Transverse colon (tissue), 4 donors: ENCODE measurements around the gene TMEM163. TPM values are rescaled to one million over a fixed set of nuclear protein-coding genes. Genes with fewer than 3 reads are reported as not detected.

Experiments used
- DNase-seq: peaks from one replicate; pipeline ENCODE4 v3.0.0-alpha.2; 2019
- H3K27ac ChIP-seq, 4 donors: fragments of 200-600 bp; sonication (generic); 2 replicates each; pipeline ENCODE4 v1.5.1; 2016 to 2018; ENCODE audit warnings: inconsistent platforms in 4 of 4
- H3K27me3 ChIP-seq: fragments of 200-600 bp; sonication (generic); 2 replicates; pipeline ENCODE4 v1.5.1; 2017; ENCODE audit warnings: inconsistent platforms
- H3K36me3 ChIP-seq, 4 donors: fragments of 200-600 bp; sonication (generic); 2 replicates each; pipeline ENCODE4 v1.5.1; 2017 to 2019; ENCODE audit warnings: inconsistent platforms in 4 of 4
- H3K4me1 ChIP-seq, 4 donors: fragments of 200-600 bp; sonication (generic); 2 replicates each; pipeline ENCODE4 v1.5.1; 2017 to 2020; ENCODE audit warnings: inconsistent platforms in 4 of 4
- H3K4me3 ChIP-seq, 4 donors: fragments of 200-600 bp; sonication (generic); 1 replicate in 1 of 4; 2 replicates in 3 of 4; pipeline versions ENCODE4 v1.5.1 to v1.6.1; 2017 to 2019; ENCODE audit warnings: inconsistent platforms in 4 of 4
- H3K9me3 ChIP-seq, 2 donors: fragments of 200-600 bp; sonication (generic); 2 replicates each; pipeline ENCODE4 v1.5.1; 2017 to 2019; ENCODE audit warnings: inconsistent platforms in 2 of 2
- EP300 ChIP-seq: sonication (generic); formaldehyde crosslinking; IDR thresholded peaks from one replicate; pipeline ENCODE4 v1.6.1; 2017; ENCODE audit warnings: antibody characterized with exemption, low read depth
- POLR2A ChIP-seq: fragments of 450-650 bp; IDR thresholded peaks from one replicate; pipeline ENCODE4 v1.6.1; 2016; ENCODE audit warnings: antibody characterized with exemption, mild to moderate bottlenecking, moderate library complexity
- POLR2AphosphoS5 ChIP-seq, 3 donors: sonication (generic); formaldehyde crosslinking; IDR thresholded peaks; one replicate each; pipeline ENCODE4 v1.6.1; 2016; ENCODE audit warnings: antibody characterized with exemption in 3 of 3
- WGBS, 2 donors: methylation state at CpG; one replicate each; pipeline ENCODE4 v1.1.5; 2018; ENCODE audit warnings: low coverage in 1 of 2; 5-methylcytosine and 5-hydroxymethylcytosine counted together
- in situ Hi-C, 4 donors: fragments of 200-750 bp; cut with MboI; loops; one replicate each; pipeline versions ENCODE4 v1.15.0 to v1.15.1; 2017; ENCODE audit warnings: low sequenced_read_pairs in 3 of 4, low pct_ligation_motif_present in 1 of 4, low pct_unique_long_range_greater_than_20kb in 1 of 4
- intact Hi-C: fragments of 100-400 bp; cut with DNase I; formaldehyde crosslinking; loops from one replicate; pipeline ENCODE4 v1.15.1; 2023; ENCODE audit warnings: low total_unique reads
- total RNA-seq, 4 donors: library from RNA; depleted of rRNA; stranded (reverse); fragments of >200 nt; gene quantifications; one replicate each; pipeline ENCODE4 v1.1.0, GENCODE V29; 2016
- TF ChIP-seq, protein P1 (sequence below), 5 experiments: fragments of 200-600 bp in 3 of 5; fragments of 450-650 bp in 2 of 5; sonication (generic) in 3 of 5; IDR thresholded peaks; 1 replicate in 2 of 5; 2 replicates in 3 of 5; pipeline ENCODE4 v1.5.1; 2016 to 2017; ENCODE audit warnings: antibody characterized with exemption in 5 of 5, inconsistent platforms in 3 of 5, mild to moderate bottlenecking in 2 of 5, moderate library complexity in 1 of 5

The TMEM163 gene
- total RNA-seq, 4 donors from 2014 or later = 0.48 TPM; not detected in 3

DNA sequence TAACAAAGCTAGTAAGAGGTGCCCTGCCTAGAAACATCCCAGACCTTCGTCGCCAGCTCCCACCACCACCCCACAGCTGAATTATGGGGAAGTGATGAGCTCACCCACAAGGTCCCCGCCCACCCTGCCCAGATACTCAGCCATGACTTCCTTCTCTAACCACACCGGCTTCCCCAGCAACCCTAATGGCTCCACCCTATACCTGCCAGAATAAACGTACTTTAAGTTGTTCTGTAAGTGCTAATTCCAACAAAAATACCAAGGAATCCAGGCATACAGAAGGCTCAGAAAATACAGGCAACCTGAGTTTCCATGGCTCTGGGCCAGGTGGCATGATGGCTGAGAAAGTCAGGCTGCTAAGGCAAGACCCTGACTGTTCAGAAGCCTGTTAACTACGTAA, 39.1 kb downstream of the TMEM163 start:
- DNase-seq = no peak
- H3K36me3 ChIP-seq = no peaks in the 10 kb centered on the region
- no peak overlapping the region for H3K4me3 ChIP-seq
- no peaks in the 10 kb centered on the region for H3K27me3 ChIP-seq
- WGBS, 2 donors = 48 to 89% methylated on average over 1 to 6 of the region's 6 CpGs
- H3K9me3 ChIP-seq = no peaks in the 10 kb centered on the region
- intact Hi-C loops (no loop called here), in situ Hi-C loops (no loop called here)
- no peaks in the 10 kb centered on the region for H3K4me1 ChIP-seq
- TF ChIP-seq POLR2A = no peak
- no peak for TF ChIP-seq EP300
- no peak for TF ChIP-seq POLR2AphosphoS5 (IDR thresholded peaks at IDR 0.05)
- TF ChIP-seq, protein P1, sequence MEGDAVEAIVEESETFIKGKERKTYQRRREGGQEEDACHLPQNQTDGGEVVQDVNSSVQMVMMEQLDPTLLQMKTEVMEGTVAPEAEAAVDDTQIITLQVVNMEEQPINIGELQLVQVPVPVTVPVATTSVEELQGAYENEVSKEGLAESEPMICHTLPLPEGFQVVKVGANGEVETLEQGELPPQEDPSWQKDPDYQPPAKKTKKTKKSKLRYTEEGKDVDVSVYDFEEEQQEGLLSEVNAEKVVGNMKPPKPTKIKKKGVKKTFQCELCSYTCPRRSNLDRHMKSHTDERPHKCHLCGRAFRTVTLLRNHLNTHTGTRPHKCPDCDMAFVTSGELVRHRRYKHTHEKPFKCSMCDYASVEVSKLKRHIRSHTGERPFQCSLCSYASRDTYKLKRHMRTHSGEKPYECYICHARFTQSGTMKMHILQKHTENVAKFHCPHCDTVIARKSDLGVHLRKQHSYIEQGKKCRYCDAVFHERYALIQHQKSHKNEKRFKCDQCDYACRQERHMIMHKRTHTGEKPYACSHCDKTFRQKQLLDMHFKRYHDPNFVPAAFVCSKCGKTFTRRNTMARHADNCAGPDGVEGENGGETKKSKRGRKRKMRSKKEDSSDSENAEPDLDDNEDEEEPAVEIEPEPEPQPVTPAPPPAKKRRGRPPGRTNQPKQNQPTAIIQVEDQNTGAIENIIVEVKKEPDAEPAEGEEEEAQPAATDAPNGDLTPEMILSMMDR (IDR thresholded peaks at IDR 0.05) = no peak
- H3K27ac ChIP-seq = no peak overlapping the region

DNA sequence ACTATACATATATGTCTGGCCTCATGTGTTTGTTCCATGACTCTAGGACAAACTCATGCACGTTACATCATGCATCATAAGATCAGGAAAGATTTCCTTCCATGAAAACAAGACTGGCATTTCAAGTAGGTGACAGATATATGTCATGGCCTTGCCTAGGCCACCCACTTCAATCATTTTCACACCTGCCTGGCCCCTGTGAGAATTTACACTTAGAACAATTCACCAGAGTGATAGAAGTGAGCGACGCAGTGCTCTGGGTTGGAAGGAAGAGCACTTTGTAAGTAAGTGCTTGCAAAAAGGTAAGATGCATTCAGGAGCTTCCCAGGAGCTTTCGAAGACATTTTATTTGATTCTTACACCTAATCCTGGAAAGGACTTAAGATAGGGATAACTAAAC, 39.5 kb downstream of the TMEM163 start:
- H3K27ac ChIP-seq = no peak overlapping the region

DNA sequence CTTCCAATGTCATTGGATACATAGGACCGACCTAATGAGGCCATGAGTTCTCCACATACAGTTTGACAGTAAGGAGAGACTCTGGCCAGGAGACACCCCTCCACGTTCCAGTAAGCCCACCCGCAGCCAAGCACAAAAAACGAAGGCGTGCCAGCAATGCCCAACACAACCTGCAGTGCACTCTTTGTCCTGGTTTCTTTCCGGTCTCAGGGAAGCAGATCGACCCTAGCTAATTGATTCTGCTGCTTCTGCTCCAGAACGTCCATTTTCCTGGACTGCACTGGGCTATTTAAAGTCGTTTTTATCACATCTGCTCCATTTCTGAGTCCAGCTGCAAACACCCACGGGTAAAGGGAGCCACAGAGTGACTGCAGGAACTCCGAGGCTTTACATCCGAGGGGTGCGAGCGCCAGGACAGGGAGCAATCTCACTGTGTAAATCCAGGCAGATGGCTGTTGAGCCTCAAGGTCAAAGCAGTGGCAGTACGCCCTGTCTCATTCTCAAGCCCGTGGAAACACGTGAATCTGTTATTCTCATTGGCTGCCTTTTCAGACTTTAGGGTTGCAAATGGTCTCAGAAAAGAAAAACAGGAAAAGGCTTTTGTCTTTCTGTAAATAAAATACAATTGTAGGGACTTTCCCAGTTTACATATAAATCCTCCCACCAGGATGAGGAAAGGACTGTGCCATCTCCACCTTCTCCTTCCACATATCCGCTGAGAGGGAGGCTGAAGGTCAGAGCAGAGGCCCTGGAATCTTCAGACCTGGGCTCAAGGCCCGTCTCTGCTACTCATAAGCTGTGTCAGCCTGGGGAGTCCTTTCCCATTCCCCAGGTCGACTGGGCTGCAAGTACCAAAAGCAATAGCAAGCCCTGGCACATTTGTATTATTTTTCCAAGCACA, 40.7 kb downstream of the TMEM163 start:
- Histone ChIP-seq H3K4me3 (no peak overlapping the region), H3K9me3 (no peaks in the 10 kb centered on the region), H3K4me1 (no peaks in the 10 kb centered on the region), H3K27ac (no peak overlapping the region), H3K27me3 (no peaks in the 10 kb centered on the region), H3K36me3 (no peaks in the 10 kb centered on the region)
- in situ Hi-C loops (no loop called here), intact Hi-C loops (no loop called here)
- TF ChIP-seq POLR2A (no peak), EP300 (no peak)
- WGBS, 2 donors = 46 to 62% methylated on average over 13 to 20 of the region's 20 CpGs
- no peak for DNase-seq

More for the DNA sequence above, 39.5 kb downstream of the TMEM163 start:
- no peaks in the 10 kb centered on the region for H3K27me3 ChIP-seq
- in situ Hi-C loops (no loop called here), intact Hi-C loops (no loop called here)
- no peak overlapping the region for H3K4me3 ChIP-seq
- H3K4me1 ChIP-seq = no peaks in the 10 kb centered on the region
- H3K36me3 ChIP-seq = no peaks in the 10 kb centered on the region
- H3K9me3 ChIP-seq = no peaks in the 10 kb centered on the region
- no peak for TF ChIP-seq POLR2AphosphoS5 (IDR thresholded peaks at IDR 0.05)
- no peak for TF ChIP-seq POLR2A
- no peak for TF ChIP-seq EP300
- TF ChIP-seq, protein P1 (IDR thresholded peaks at IDR 0.05) = no peak
- no peak for DNase-seq
- WGBS, 2 donors = 85 to 95% methylated on average over 4 of the region's 4 CpGs

DNA sequence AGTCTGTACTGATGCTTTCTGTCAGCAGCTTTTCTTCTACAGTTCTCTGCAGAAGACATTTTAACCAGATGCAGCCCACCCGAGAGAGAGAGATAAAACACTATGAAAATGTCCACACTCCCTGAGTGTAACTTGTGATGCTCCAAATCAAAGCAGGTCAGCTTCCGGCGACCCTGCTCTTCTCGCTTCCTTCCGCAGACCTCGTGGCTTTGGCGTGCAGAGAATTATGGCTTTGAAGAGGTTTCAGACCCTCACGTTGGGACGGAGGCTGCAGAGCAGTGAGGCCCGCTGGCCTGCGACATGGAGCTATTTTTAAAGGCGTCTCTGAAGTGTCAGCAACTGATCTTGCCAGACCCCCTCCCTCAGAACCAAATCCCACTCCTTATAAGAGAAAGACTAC, 41.8 kb downstream of the TMEM163 start:
- no peak for DNase-seq
- H3K9me3 ChIP-seq = no peaks in the 10 kb centered on the region
- H3K27ac ChIP-seq = no peak overlapping the region
- H3K36me3 ChIP-seq = no peaks in the 10 kb centered on the region
- intact Hi-C loops = no loop called here
- H3K27me3 ChIP-seq = no peaks in the 10 kb centered on the region
- in situ Hi-C loops = no loop called here
- no peak overlapping the region for H3K4me3 ChIP-seq
- WGBS, 2 donors = 57 to 65% methylated on average over 6 to 12 of the region's 12 CpGs
- H3K4me1 ChIP-seq = no peaks in the 10 kb centered on the region
- TF ChIP-seq POLR2A (no peak), EP300 (no peak), POLR2AphosphoS5 (IDR thresholded peaks at IDR 0.05) (no peak)
- TF ChIP-seq, protein P1 (IDR thresholded peaks at IDR 0.05) = no peak
